OCI-M2 (cell line): ENCODE measurements around the gene CD300LF.

Experiments
- DNase-seq: peaks from one replicate; lab custom pipeline; 2025; ENCODE audit not compliant: unreplicated experiment; lab: John Stamatoyannopoulos, UW

The CD300LF gene

GRCh38 chr17:74730491-74731346, 18.0 kb upstream of the CD300LF start:
- DNase-seq, result no peak

DNA sequence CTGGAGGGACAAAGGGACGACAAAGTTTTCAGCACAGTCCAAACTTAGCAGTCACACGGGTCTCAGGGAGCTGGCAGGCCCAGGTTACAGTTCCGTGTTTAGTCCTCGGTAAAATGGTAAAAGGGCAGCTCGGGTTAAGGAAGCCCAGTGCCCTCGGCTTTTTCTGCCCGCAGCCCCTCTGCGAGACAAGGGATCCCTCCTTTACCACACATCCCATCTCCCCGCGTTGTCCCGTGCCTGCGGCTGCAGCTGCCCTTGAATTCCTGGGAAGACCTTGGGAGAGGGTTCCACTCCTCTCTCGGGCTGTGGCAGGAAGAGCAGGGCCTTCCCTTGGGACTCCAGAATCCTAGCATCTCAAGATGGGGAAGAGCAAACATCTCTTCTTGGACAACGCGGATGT, 17.1 kb upstream of the CD300LF start:
- no peak for DNase-seq

GRCh38 chr17:74729368-74729767, 16.6 kb upstream of the CD300LF start:
- DNase-seq, result no peak

DNA sequence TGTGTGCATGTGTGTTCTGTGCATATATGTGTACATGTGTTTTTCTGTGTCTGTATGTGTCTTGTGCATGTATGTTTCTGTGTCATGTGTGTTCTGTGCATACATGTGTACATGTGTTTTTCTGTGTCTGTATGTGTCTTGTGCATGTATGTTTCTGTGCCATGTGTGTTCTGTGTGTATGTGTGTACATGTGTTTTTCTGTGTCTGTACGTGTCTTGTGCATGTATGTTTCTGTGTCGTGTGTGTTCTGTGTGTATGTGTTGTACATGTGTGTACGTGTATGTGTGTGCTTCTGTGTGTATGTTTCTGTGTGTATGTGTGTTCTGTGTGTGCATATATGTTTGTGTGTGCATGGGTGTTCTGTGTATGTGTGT, 16.0 kb upstream of the CD300LF start:
- DNase-seq, result no peak

DNA sequence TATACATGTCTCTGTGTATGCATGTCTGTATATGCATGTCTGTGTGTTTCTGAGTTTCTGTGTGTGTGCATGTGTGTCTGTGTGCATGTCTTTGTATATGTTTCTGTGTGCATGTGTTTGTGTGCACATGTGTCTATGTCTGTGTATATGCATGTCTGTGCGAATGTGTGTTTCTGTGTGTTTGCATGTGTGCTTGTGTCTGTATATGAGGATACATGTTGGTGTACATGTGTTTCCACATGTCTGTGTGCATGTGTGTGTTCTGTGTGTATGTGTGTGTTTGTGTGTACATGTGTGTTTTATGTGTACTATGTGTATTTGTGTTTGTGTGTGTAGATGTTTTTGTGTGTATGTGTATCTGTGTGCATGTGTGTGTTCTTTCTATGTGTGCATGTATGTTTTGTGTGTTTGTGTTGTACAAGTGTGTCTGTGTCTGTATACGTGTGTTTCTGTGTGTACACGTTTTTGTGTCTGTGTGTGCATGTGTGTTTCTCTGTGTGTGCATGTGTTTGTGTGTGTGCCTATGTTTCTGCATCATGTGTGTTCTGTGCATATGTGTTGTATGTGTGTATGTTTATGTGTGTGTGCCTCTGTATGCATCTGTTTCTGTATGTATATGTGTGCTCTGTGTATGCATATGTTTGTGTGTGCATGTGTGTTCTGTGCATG, 15.4 kb upstream of the CD300LF start:
- DNase-seq, result no peak

DNA sequence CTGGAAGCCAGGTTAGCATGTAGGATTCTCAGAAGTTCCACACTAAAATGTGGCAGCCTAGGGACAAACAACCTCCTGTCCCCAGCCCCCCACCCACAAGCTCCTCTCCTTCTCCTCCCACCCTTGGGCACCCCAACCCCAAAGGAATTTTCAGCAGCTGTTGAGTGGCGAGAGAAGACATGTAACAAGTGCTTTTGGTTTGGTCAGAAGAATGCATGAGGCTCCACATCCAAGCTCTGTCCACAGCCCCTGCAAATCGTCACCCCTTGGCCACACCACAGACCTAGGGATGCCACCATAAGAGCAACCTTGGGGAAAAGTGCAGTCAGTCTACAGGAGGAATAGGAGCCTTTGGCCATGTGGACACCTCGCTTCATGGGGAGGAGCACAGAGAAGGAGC, 12.4 kb upstream of the CD300LF start:
- DNase-seq, result no peak

GRCh38 chr17:74723891-74724290, 11.2 kb upstream of the CD300LF start:
- no peak for DNase-seq

DNA sequence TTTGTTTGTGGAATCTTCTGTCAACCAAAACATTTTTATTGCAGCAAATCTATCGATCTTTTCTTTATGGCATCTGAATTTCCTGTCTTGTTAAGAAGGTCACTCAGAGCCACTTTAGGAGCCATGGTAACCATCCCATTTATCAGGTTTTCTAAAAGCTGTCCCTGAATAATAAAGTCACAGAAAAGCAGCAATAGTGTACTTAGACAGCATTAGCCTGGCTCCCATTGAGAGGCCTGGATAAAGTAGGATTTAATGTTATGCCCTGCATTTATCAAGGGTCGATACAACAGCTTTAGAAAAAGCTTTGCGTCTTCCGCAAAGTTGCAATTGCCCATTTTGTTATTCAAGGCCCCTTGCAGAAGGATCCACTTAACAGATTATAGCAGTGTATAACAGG, 10.1 kb upstream of the CD300LF start:
- DNase-seq, result no peak

- no peak for DNase-seq
Measured at GRCh38 chr17:74720506-74720905, 7.8 kb upstream of the CD300LF start.

- no peak for DNase-seq
Measured at GRCh38 chr17:74715144-74715543, 2.4 kb upstream of the CD300LF start.

- DNase-seq, result no peak
Measured at GRCh38 chr17:74713171-74713755, 540 bp upstream of the CD300LF start.

DNA sequence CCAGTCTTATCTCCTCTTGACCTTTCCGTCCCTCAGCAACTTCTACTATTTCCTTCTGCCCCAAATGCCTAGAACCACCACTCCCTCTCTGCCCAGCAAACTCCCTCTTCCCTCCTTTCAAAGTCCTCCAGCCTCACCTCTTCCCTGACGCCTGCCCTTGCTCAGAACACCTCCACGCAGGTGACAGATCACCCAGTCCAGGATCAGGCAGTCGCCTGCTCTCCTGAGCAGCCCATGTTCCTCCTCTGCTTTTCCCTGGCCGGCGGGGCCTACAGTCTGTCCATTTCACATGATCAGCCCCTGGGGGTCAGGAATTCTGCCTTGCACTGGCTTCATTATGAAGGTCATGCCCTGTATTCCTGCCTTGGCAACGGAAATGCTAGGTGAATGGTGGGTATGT, 422 bp downstream of the CD300LF start:
- no peak for DNase-seq

GRCh38 chr17:74711058-74711824, 1.5 kb downstream of the CD300LF start:
- no peak for DNase-seq

- no peak for DNase-seq
Measured at GRCh38 chr17:74704544-74704943, 8.2 kb downstream of the CD300LF start.

- DNase-seq, result no peak
Measured at GRCh38 chr17:74703311-74703710, 9.4 kb downstream of the CD300LF start.

- DNase-seq, result no peak
Measured at GRCh38 chr17:74702116-74702871, 10.4 kb downstream of the CD300LF start.

DNA sequence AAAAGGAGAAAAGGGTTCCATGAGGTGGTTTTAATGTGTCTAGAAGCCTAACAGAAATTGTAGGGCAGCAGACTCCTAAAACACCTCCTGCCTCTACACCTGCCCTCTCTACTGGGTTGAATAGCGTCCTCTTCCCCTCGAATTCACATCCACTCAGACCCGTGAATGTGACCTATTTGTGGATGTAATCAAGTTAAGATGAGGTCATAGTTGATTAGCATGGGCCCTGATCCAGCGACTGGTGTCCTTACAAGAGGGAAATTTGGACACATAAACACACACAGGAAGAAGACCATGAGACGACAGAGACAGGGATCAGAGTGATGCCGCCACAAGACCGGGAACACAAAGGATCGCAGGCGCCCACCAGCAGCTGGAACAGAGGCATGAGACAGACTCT, 13.5 kb downstream of the CD300LF start:
- DNase-seq, result no peak

DNA sequence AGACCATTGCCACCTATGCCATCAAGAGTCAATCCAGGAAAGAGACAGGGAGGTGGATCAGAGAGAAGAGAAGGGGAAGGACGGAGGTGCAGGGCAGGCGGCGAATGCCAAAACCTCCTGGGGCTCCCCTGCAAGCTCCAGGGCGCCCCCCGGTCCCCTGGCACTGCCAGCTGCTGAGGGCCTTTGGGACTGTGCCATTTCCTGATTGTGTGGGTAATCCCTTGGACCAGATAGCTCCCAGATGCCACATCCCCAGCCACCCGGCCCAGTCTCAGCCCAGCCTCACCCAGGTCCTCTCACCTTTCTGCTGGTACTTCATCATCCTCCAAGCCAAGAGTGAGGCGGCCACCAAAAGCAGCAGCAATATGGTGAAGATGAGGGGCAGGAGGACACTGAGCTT, 14.7 kb downstream of the CD300LF start:
- no peak for DNase-seq

- DNase-seq, result no peak
Measured at GRCh38 chr17:74697515-74697914, 15.2 kb downstream of the CD300LF start.

- no peak for DNase-seq
Measured at GRCh38 chr17:74695629-74696028, 17.1 kb downstream of the CD300LF start.

DNA sequence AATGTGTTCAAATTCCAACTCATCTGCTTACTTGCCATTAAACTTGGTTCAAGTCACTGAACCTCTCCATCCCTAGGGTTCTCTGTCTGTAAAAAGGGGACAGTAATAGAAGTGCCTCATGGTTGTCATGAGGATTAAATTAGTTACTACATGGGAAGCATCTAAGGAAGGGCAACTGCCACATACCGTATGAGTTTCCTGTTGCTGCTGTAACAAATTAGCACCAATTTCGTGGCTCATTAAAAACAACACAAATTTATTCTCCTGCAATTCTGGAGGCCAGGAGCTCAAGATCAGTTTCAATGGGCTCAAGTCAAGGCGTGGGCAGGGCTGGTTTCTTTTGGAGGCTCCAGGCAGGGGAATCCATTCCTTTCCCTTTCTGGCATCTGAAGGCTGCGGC, 18.6 kb downstream of the CD300LF start:
- DNase-seq, result no peak
